Right lobe of liver (tissue), 4 donors: ENCODE data around the gene BPTF.

Experiments
- POLR2A ChIP-seq: fragments of 450-650 bp; IDR thresholded peaks from one replicate; pipeline ENCODE4 v1.6.1; 2017; ENCODE audit warnings: antibody characterized with exemption, mild to moderate bottlenecking
- TF ChIP-seq, protein P1 (sequence below), 4 donors: fragments of 200-600 bp in 3 of 4; fragments of 450-650 bp in 1 of 4; IDR thresholded peaks; one replicate each; pipeline versions ENCODE4 v1.5.1 to v1.8.0; 2016 to 2022; ENCODE audit warnings: antibody characterized with exemption in 4 of 4, mild to moderate bottlenecking in 2 of 4
- donor health status: DM: no; HTN: no; CAD: no.
- donor health status: DM: no; HTN: no; CAD: no.
- donor health status: DM: no; HTN: yes; CAD: no.

DNA sequence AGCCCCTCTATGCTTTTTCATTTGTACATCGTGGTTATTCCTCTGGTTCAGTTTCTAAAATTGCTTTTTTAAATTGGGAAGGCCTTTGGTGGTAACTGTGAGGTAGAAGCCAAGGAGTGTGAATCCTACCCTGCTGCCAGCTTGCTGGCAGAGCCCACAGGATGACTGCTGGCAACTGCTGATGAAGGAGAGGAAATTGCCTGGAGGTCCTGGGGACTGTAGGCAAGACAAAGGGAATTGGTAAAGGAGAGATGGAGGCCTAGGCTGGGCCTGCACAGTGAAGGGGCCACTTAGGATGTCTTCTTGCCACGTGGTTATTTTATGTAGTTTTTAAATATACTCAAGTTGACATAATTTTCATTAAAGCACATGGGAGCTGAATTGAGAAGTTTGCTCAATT is 155.2 kb downstream of the BPTF start:
- TF ChIP-seq, protein P1, sequence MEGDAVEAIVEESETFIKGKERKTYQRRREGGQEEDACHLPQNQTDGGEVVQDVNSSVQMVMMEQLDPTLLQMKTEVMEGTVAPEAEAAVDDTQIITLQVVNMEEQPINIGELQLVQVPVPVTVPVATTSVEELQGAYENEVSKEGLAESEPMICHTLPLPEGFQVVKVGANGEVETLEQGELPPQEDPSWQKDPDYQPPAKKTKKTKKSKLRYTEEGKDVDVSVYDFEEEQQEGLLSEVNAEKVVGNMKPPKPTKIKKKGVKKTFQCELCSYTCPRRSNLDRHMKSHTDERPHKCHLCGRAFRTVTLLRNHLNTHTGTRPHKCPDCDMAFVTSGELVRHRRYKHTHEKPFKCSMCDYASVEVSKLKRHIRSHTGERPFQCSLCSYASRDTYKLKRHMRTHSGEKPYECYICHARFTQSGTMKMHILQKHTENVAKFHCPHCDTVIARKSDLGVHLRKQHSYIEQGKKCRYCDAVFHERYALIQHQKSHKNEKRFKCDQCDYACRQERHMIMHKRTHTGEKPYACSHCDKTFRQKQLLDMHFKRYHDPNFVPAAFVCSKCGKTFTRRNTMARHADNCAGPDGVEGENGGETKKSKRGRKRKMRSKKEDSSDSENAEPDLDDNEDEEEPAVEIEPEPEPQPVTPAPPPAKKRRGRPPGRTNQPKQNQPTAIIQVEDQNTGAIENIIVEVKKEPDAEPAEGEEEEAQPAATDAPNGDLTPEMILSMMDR (IDR thresholded peaks at IDR 0.05): no peak
- TF ChIP-seq POLR2A: no peak
